HG03520 (cell line): ENCODE results near the gene STK24.
"Not testable (repeated sequence)": the region's sequence is repeated elsewhere in the genome, so short reads cannot be mapped to it uniquely, and the experiment has no call there.

Experiments
- ATAC-seq: cut with Tn5 transposase; IDR thresholded peaks from one replicate; pipeline ENCODE4 v1.9.1; 2021; ENCODE audit warnings: mild to moderate bottlenecking, moderate library complexity; ENCODE audit not compliant: unreplicated experiment

The STK24 gene

DNA sequence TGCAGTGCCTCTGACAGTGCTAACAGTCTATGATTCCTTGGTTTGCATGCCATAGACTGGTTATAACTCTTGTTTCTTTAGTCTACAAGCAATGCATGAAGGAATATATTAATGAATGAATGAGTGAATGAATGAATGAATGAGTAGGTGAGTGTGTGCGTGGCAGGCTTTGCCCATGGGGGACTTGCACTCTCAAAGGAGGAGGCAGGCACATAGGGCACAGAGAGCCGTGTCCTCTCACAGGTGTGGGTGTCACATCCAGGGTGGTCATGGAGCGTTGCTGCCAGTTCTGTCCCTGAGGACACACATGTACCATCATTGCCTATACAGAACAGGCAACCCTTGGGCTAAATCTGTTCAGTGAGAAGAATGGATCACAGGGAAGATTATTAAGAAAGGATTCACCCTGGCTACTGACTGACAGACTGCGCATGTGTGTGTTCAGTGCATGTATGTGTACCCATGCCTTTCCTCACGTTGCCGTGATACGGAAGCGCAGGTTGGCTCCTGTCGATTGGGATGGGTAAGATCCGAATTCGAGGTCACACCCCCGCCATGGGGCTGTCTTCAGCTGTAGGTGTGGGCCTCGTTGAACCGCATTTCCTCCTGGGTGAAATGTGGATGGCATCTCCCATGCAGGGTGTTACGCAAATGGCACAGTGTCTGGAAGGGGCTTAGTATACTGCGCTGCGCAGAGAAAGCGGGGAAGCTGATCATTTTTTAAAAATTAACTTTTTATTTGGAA lies 161.4 kb downstream of the STK24 start:
- no peak for ATAC-seq

DNA sequence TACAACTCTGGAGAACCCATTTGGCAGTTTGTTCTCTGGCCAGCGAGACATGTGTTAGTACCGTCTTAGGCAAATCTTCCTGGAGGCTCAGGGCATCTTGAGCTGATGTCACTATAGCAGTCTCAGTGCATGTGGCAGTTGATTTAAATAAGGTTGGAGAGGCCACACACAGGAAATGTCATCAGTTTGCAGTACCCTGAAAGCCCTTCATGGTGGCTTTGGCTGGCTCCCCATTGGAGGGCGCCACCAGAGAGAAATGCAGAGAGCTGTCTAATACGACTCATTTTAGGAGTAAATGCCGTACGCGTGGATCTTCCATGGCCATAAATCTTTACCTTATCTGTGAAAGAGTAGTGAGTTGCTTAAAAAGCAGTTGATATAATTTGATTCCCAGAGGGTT lies 163.1 kb downstream of the STK24 start:
- no peak for ATAC-seq

DNA sequence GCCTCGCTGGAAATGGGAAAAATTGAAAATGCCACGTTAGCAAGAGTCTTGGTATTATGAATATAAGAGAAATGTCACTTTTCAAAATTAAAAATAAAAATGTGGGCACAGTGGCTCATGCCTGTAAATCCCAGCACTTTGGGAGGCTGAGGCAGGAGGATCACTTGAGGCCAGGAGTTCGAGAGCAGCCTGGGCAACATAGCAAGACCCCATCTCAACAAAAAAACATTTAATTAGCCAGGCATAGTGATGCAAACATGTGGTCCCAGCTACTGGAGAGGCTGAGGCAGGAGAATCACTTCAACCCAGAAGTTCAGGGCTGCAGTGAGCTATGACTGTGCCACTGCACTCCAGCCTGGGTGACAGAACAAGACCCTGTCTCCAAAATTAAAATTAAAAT lies 163.6 kb downstream of the STK24 start:
- ATAC-seq = not testable (repeated sequence)

- ATAC-seq = no peak
Observed at GRCh38 chr13:98411617-98412265, 165.2 kb downstream of the STK24 start.

DNA sequence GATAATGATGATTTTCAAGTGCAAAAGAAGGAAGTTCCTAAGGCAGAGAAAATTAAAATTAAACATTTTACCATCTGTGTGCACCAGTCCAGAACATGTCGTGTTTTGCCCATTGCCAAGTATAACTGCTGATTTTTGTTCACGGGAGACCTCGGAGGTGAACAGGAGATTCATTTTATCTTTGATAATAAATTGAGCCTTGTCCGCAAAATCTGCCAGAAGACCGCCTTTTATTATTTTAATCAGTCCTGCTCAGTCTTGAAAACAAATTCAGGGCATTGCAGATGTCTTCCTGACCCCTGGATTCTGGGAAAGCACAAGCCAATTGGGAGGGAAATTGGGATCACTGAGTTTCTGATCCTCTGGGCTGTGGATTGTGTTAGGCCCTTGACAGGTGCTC lies 165.9 kb downstream of the STK24 start:
- ATAC-seq = no peak

GRCh38 chr13:98410612-98411011 lies 166.3 kb downstream of the STK24 start:
- no peak for ATAC-seq

GRCh38 chr13:98409281-98409680 lies 167.6 kb downstream of the STK24 start:
- no peak for ATAC-seq

DNA sequence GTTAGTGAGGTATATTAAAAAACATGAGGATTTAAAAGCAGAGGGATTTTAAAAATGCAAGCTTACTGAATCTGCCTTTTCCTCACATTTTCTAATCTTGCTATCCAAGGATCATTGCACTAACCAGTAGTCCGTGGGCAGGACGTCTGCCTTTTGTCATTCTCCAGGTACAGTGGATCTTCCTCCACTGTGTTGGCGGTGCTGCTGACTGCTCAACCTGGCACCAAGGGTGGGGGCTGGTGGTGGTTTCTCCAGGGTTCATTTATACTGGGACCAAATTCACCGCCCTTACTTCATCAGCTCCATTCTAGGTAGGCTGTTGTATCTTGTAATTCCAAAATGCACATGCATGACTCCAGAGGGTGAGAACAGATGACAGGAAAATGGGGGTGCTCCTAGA lies 169.3 kb downstream of the STK24 start:
- no peak for ATAC-seq

DNA sequence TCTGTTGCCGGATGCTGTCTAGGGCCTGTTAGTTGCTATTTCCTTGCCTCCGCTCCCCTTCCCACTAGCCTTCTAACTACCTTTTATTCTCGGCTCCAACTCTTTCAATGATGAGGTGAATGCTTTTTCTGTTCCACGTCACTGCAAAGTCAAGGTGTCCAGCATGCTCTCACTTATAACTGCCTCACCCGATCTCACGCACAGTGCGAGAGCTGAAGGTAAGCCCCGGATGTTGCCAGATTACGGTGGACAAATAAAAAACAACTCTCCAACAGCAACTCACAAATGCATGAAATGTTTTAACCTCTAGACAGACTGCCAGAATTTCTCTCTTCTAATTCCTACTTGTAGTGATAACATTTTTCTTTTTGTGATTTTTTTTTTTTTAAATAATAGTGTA lies 169.9 kb downstream of the STK24 start:
- ATAC-seq = no peak

GRCh38 chr13:98406427-98406826 lies 170.5 kb downstream of the STK24 start:
- ATAC-seq = no peak

- ATAC-seq = no peak
Observed at GRCh38 chr13:98405690-98406344, 171.1 kb downstream of the STK24 start.

DNA sequence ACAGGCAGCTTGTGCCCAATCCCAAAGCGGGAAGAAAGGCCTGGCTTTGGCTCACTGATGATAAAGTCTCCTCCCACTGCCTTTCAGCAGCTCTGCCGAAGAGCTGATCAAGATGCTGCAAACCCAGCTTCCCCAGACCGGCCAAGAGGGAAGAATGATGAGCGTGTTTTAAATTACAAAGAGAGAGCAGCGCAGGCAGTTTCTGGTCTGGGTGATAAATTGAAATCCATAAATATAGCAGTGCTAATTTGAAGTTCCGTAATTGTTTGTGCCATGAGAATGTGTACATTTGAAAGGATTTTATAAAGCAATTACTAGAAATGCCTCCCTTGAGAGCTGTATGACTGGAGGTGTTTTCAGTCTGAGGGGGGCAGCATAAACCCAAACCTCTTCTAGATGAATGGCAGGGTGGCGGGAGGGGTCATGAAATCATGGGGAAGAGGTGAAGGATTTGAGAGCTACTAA lies 171.8 kb downstream of the STK24 start:
- ATAC-seq = no peak

GRCh38 chr13:98403076-98403475 lies 173.8 kb downstream of the STK24 start:
- ATAC-seq = no peak

GRCh38 chr13:98401934-98402333 lies 175.0 kb downstream of the STK24 start:
- ATAC-seq = no peak

- ATAC-seq = no peak
Observed at GRCh38 chr13:98399756-98400155, 177.2 kb downstream of the STK24 start.

DNA sequence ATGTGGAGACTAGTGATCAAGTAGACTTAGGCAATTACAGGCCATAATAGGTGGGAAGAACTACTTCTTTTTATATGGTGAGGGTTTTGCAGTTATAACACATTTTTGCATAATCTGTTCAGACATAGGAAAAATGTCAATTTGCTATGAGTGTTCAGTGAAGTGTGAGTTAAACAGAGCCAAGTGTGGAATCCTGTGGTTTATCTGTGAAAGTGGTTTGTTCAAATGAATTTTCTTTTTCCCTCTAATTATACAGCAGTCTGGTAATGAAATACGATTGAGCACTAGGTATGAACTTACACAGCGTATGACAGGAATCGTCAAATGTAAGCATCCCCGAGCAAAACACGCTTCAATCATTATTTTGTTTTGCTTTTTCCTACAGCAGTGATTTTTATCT lies 178.3 kb downstream of the STK24 start:
- ATAC-seq = no peak

DNA sequence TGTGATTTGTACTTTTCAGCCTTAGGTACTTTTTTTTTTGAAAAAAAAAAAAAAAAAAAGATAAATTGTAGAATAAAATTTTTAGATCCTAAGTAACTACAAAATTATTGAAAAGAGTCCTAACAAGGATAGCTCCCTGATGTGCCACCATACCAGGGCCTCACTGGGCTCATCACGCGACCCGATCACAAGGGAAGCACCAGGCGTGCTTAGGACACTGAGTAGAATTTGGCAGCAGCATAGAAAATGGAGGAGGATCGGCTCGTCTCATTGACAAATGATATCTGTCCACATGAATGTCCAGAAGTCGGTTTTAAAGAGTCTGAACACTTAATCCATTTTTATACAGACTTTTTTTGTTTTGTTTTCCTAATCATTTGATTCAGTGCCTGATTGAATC lies 179.0 kb downstream of the STK24 start:
- no peak for ATAC-seq

GRCh38 chr13:98397221-98397620 lies 179.7 kb downstream of the STK24 start:
- ATAC-seq = no peak

DNA sequence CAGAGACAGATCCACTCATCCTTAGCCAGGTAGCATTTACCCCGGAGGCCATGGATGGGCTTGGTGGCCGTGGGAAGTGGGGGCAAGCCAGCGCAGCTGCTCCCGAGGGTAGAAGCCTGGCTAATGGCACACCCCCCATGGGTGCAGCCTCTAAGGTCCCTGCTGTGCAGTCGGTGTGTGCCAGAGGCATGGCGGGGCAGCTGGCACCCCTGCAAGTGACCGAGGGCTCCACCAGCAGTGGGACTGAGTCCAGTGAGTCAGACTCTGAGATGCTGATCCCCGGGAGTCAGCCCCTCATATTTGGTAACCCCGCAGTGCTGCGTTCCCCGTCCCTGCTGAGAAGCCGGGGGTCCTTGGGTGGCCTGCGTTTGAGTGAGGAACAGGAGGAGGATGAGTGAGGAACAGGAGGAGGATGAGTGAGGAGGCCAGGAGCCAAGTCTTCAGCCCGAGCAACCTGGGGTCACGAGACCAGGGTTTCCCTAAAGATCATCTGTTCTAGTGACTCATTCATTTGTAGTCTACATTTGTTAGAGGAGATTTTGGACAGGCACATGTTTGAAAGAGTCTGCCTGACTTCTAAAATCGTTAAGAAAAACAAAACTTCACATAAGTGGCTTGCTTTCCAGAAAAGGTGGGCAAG lies 180.7 kb downstream of the STK24 start:
- ATAC-seq = no peak
